Measurements from ENCODE around the gene SLC27A1. TPM values are rescaled to one million over a fixed set of nuclear protein-coding genes. Genes with fewer than 3 reads are reported as not detected.
A peak's percentile ranks its signal among the peaks of the same experiment; 100 is the strongest.

Gene SLC27A1
- total RNA-seq, 1 experiment from 2014 or later: 8.6 TPM

DNA sequence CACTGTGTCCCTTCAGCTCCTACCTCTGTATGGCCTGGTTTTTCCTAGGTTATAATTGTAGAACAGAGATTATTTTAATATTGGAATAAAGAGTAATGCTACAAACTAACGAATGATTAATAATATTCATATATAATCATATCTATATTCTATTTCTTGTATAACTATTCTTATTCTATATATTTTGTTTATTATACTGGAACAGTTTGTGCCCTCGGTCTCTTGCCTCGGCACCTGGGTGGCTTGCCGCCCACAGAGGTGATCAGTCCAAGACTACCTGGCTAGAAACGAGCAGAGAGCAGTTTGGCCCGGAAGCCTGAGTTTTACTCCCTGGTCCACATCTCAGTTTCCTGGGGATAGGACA lies 3.9 kb upstream of the SLC27A1 start:
- H3K4me3 Mint-ChIP-seq: no peak overlapping the region
- no peak for TF ChIP-seq ZNF219 (CRISPR knock-in tag; IDR thresholded peaks at IDR 0.05; ENCODE audit: borderline replicate concordance)
- no peak for TF ChIP-seq TCF7 (CRISPR knock-in tag; IDR thresholded peaks at IDR 0.05; ENCODE audit: low read depth)
- no peak for TF ChIP-seq IRF2 (CRISPR knock-in tag; IDR thresholded peaks at IDR 0.05; ENCODE audit: borderline replicate concordance, low read depth)
- no peak for TF ChIP-seq ZNF138 (CRISPR knock-in tag; conservative IDR thresholded peaks at IDR 0.05)
- ATAC-seq (no peak), DNase-seq (ENCODE audit: low spot score) (no peak)
- POLR2A ChIA-PET: no interaction called here
- H3K4me1 Mint-ChIP-seq: peaks cover 19% of the 10 kb centered on the region
- CTCF ChIA-PET: interaction anchor here (0.6 to 2.9 kb wide), 18 partner anchors 12 to 1044 kb away, joined by 3 to 18 read pairs (median 5); partner anchors contain the start of genes BST2 and TMEM221
- H3K9me3 Mint-ChIP-seq: no peaks in the 10 kb centered on the region
- H3K36me3 Mint-ChIP-seq: no peaks in the 10 kb centered on the region
- peaks cover 50% of the 10 kb centered on the region for H3K27me3 Mint-ChIP-seq (ENCODE audit: low read depth)
- no peak overlapping the region for H3K27ac Mint-ChIP-seq

DNA sequence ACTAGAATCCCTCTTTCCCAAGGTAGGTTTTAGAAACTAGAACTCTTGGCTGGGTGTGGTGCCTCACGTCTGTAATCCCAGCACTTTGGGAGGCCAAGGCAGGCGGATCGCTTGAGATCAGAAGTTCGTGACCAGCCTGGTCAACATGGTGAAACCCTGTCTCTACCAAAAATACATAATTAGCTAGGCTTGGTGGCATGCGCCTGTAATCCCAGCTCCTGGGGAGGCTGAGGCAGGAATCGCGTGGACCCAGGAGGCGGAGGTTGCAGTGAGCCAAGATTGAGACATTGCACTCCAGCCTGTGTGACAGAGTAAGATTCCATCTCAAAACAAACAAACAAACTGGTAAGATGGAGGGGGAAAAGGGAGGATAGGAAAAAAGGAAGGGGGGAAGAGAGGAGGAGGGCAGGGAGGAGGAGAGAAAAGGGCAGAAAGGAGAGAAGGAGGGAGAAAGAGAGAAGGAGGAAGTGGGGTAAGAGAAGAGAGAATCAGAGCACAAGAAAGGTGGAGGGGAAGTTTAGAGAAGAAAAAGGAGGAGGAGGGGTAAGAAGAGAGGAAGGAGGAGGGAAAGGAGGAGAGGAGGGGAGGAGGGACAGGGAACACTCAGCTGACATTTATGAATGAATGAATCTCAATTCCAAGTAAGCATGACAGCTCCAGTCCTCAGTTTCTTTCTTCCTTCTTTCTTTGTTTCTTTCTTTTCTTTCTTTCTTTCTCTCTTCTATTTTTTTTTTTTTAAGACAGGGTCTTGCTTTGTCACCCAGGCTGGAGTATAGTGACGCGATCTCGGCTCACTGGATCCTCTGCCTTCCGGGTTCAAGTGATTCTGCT lies 2.6 kb upstream of the SLC27A1 start:
- H3K27ac Mint-ChIP-seq: no peak overlapping the region
- H3K36me3 Mint-ChIP-seq: no peaks in the 10 kb centered on the region
- H3K27me3 Mint-ChIP-seq (ENCODE audit: low read depth): peaks cover 56% of the 10 kb centered on the region
- ChIA-PET CTCF (interaction anchor here (1.2 to 2.9 kb wide), 6 partner anchors 9 to 64 kb away, joined by 4 to 18 read pairs (median 5); no protein-coding TSS in a partner anchor), POLR2A (interaction anchor here (0.7 kb wide), 1 partner anchor 56 kb away, joined by 4 read pairs; no protein-coding TSS in a partner anchor)
- ATAC-seq (no peak), DNase-seq (ENCODE audit: low spot score) (no peak)
- no peaks in the 10 kb centered on the region for H3K9me3 Mint-ChIP-seq
- peaks cover 19% of the 10 kb centered on the region for H3K4me1 Mint-ChIP-seq
- peak overlapping the region; percentile 93 for H3K4me3 Mint-ChIP-seq
- TF ChIP-seq PRRX2 (CRISPR knock-in tag; IDR thresholded peaks at IDR 0.05) (no peak), CBFB (CRISPR knock-in tag; IDR thresholded peaks at IDR 0.05; ENCODE audit: low read depth) (no peak), MXD4 (CRISPR knock-in tag; IDR thresholded peaks at IDR 0.05; ENCODE audit: borderline replicate concordance) (no peak), NR3C1 (CRISPR knock-in tag; conservative IDR thresholded peaks at IDR 0.05; ENCODE audit: low read depth) (no peak), GTF2I (CRISPR knock-in tag; conservative IDR thresholded peaks at IDR 0.05) (no peak), ZNF121 (CRISPR knock-in tag; IDR thresholded peaks at IDR 0.05) (no peak), NFATC4 (CRISPR knock-in tag; IDR thresholded peaks at IDR 0.05) (no peak), FOXP1 (CRISPR knock-in tag; IDR thresholded peaks at IDR 0.05; ENCODE audit: borderline replicate concordance) (no peak), ATF1 (CRISPR knock-in tag; IDR thresholded peaks at IDR 0.05) (no peak)
- TF ChIP-seq, protein P1, sequence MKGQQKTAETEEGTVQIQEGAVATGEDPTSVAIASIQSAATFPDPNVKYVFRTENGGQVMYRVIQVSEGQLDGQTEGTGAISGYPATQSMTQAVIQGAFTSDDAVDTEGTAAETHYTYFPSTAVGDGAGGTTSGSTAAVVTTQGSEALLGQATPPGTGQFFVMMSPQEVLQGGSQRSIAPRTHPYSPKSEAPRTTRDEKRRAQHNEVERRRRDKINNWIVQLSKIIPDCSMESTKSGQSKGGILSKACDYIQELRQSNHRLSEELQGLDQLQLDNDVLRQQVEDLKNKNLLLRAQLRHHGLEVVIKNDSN (CRISPR knock-in tag; IDR thresholded peaks at IDR 0.05): no peak
- TF ChIP-seq, protein P2, sequence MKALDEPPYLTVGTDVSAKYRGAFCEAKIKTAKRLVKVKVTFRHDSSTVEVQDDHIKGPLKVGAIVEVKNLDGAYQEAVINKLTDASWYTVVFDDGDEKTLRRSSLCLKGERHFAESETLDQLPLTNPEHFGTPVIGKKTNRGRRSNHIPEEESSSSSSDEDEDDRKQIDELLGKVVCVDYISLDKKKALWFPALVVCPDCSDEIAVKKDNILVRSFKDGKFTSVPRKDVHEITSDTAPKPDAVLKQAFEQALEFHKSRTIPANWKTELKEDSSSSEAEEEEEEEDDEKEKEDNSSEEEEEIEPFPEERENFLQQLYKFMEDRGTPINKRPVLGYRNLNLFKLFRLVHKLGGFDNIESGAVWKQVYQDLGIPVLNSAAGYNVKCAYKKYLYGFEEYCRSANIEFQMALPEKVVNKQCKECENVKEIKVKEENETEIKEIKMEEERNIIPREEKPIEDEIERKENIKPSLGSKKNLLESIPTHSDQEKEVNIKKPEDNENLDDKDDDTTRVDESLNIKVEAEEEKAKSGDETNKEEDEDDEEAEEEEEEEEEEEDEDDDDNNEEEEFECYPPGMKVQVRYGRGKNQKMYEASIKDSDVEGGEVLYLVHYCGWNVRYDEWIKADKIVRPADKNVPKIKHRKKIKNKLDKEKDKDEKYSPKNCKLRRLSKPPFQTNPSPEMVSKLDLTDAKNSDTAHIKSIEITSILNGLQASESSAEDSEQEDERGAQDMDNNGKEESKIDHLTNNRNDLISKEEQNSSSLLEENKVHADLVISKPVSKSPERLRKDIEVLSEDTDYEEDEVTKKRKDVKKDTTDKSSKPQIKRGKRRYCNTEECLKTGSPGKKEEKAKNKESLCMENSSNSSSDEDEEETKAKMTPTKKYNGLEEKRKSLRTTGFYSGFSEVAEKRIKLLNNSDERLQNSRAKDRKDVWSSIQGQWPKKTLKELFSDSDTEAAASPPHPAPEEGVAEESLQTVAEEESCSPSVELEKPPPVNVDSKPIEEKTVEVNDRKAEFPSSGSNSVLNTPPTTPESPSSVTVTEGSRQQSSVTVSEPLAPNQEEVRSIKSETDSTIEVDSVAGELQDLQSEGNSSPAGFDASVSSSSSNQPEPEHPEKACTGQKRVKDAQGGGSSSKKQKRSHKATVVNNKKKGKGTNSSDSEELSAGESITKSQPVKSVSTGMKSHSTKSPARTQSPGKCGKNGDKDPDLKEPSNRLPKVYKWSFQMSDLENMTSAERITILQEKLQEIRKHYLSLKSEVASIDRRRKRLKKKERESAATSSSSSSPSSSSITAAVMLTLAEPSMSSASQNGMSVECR (CRISPR knock-in tag; IDR thresholded peaks at IDR 0.05; ENCODE audit: borderline replicate concordance): no peak
- TF ChIP-seq, protein P3, sequence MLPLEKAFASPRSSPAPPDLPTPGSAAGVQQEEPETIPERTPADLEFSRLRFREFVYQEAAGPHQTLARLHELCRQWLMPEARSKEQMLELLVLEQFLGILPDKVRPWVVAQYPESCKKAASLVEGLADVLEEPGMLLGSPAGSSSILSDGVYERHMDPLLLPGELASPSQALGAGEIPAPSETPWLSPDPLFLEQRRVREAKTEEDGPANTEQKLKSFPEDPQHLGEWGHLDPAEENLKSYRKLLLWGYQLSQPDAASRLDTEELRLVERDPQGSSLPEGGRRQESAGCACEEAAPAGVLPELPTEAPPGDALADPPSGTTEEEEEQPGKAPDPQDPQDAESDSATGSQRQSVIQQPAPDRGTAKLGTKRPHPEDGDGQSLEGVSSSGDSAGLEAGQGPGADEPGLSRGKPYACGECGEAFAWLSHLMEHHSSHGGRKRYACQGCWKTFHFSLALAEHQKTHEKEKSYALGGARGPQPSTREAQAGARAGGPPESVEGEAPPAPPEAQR (CRISPR knock-in tag; IDR thresholded peaks at IDR 0.05): no peak
- TF ChIP-seq, protein P4, sequence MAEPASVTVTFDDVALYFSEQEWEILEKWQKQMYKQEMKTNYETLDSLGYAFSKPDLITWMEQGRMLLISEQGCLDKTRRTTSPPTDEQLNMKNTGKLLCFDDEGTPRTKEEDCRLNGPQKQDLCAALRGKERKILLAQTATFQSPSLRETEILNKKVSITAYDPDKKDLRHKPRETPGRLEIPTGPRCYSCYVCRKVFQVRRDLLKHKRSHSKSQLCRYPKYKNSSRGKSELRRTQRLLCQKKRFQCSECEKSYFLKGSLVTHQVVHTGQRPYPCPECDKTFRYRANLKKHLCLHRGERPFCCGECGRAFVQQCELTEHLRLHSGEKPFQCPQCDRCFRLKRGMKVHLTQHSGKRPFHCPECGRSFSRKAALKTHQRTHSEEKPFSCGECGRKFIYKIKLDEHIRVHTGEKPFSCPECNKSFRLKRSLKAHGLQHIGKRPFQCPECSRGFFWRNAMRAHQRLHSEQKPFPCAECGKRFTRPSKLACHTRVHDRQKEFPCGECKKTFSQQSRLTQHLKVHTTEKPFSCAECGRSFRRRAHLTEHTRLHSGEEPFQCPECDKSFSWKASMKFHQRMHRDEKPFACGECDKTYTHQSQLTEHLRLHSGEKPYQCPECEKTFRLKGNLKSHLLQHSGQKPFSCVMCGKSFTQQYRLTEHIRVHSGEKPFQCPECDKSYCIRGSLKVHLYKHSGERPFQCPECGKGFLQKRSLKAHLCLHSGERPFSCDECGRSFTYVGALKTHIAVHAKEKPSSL (CRISPR knock-in tag; conservative IDR thresholded peaks at IDR 0.05): no peak
- TF ChIP-seq, protein P5, sequence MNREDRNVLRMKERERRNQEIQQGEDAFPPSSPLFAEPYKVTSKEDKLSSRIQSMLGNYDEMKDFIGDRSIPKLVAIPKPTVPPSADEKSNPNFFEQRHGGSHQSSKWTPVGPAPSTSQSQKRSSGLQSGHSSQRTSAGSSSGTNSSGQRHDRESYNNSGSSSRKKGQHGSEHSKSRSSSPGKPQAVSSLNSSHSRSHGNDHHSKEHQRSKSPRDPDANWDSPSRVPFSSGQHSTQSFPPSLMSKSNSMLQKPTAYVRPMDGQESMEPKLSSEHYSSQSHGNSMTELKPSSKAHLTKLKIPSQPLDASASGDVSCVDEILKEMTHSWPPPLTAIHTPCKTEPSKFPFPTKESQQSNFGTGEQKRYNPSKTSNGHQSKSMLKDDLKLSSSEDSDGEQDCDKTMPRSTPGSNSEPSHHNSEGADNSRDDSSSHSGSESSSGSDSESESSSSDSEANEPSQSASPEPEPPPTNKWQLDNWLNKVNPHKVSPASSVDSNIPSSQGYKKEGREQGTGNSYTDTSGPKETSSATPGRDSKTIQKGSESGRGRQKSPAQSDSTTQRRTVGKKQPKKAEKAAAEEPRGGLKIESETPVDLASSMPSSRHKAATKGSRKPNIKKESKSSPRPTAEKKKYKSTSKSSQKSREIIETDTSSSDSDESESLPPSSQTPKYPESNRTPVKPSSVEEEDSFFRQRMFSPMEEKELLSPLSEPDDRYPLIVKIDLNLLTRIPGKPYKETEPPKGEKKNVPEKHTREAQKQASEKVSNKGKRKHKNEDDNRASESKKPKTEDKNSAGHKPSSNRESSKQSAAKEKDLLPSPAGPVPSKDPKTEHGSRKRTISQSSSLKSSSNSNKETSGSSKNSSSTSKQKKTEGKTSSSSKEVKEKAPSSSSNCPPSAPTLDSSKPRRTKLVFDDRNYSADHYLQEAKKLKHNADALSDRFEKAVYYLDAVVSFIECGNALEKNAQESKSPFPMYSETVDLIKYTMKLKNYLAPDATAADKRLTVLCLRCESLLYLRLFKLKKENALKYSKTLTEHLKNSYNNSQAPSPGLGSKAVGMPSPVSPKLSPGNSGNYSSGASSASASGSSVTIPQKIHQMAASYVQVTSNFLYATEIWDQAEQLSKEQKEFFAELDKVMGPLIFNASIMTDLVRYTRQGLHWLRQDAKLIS (CRISPR knock-in tag; IDR thresholded peaks at IDR 0.05; ENCODE audit: borderline replicate concordance): no peak
- TF ChIP-seq, protein P6, sequence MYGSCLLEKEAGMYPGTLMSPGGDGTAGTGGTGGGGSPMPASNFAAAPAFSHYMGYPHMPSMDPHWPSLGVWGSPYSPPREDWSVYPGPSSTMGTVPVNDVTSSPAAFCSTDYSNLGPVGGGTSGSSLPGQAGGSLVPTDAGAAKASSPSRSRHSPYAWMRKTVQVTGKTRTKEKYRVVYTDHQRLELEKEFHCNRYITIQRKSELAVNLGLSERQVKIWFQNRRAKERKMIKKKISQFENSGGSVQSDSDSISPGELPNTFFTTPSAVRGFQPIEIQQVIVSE (CRISPR knock-in tag; IDR thresholded peaks at IDR 0.05; ENCODE audit: borderline replicate concordance): no peak

All from WTC11 (cell line).